HEK293T (cell line): ENCODE measurements around the gene LRP1B.

ENCODE experiments used
- BHLHE40 ChIP-seq: fragments of 450-650 bp; IDR thresholded peaks from 2 replicates; pipeline ENCODE4 v1.6.1; 2016; ENCODE audit warnings: mild to moderate bottlenecking, moderate library complexity, borderline replicate concordance
- CTBP1 ChIP-seq: fragments of 450-650 bp; IDR thresholded peaks from 2 replicates; pipeline ENCODE4 v1.6.1; 2016; ENCODE audit warnings: borderline replicate concordance
- FOXA1 ChIP-seq: fragments of 450-650 bp; IDR thresholded peaks from 2 replicates; pipeline ENCODE4 v1.6.1; 2016; ENCODE audit warnings: mild to moderate bottlenecking
- FOXM1 ChIP-seq: fragments of 450-650 bp; IDR thresholded peaks from 2 replicates; pipeline ENCODE4 v1.6.1; 2017; ENCODE audit warnings: mild to moderate bottlenecking, borderline replicate concordance
- HDGF ChIP-seq: fragments of 450-650 bp; IDR thresholded peaks from 2 replicates; pipeline ENCODE4 v1.6.1; 2017; ENCODE audit warnings: antibody characterized with exemption, borderline replicate concordance
- L3MBTL2 ChIP-seq: fragments of 450-650 bp; conservative IDR thresholded peaks from 2 replicates; pipeline ENCODE4 v1.6.1; 2016; ENCODE audit warnings: mild to moderate bottlenecking
- NFRKB ChIP-seq: fragments of 450-650 bp; IDR thresholded peaks from 2 replicates; pipeline ENCODE4 v1.6.1; 2016; ENCODE audit warnings: mild to moderate bottlenecking, moderate library complexity
- SP1 ChIP-seq: fragments of 450-650 bp; IDR thresholded peaks from 2 replicates; pipeline ENCODE4 v1.6.1; 2017
- SUZ12 ChIP-seq: fragments of 450-650 bp; IDR thresholded peaks from 2 replicates; pipeline ENCODE4 v1.6.1; 2016; ENCODE audit warnings: mild to moderate bottlenecking
- TARDBP ChIP-seq: fragments of 450-650 bp; IDR thresholded peaks from 2 replicates; pipeline ENCODE4 v1.6.1; 2016

DNA sequence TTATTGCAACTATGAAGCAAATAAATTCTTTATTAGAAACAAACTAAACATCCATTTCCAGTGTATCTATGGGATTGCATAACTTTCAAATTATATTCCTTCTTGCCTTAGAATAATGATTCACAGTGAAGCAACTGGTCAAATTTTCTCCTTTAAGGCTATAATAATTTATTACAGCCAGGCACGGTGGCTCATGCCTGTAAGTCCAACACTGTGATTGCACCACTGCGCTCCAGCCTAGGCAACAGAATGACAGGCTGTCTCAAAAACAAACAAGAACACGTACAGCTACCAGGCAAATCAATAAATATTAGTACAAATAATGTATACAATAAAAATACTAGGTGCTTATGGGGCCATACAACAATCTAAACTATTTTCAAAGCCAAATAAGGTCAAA lies 1416.2 kb downstream of the LRP1B start:
- TF ChIP-seq TARDBP (no peak), FOXM1 (no peak), FOXA1 (no peak), SUZ12 (no peak), SP1 (no peak), HDGF (no peak), L3MBTL2 (no peak), NFRKB (no peak), CTBP1 (no peak), BHLHE40 (no peak)
